HCT116 (cell line): ENCODE measurements around the gene GPX5.

Experiments used
- ATF3 ChIP-seq: IDR thresholded peaks from 2 replicates; pipeline ENCODE4 v1.6.1; 2012
- CTCF ChIP-seq, 3 experiments: fragments of 200-600 bp in 1 of 3; sonication (generic) in 1 of 3; IDR thresholded peaks in 2 of 3; conservative IDR thresholded peaks in 1 of 3; 2 replicates each; pipeline ENCODE4 v1.5.1; 2012 to 2017; ENCODE audit warnings: low read depth in 2 of 3, low read length in 2 of 3, antibody characterized with exemption in 1 of 3, borderline replicate concordance in 1 of 3, control low read depth in 1 of 3, mild to moderate bottlenecking in 1 of 3, mixed read lengths in 1 of 3, mixed run types in 1 of 3, moderate library complexity in 1 of 3; ENCODE audit not compliant: insufficient read depth in 1 of 3
- REST ChIP-seq: IDR thresholded peaks from 2 replicates; pipeline ENCODE4 v1.6.1; 2012; ENCODE audit warnings: low read depth

GRCh38 chr6:28566527-28567252 lies 41.0 kb downstream of the GPX5 start:
- TF ChIP-seq REST, result no peak
- no peak for TF ChIP-seq ATF3
- TF ChIP-seq CTCF (IDR thresholded peaks at IDR 0.05 in 2 of 3, conservative IDR thresholded peaks at IDR 0.05 in 1 of 3; ENCODE audit: borderline replicate concordance in 1 of 3, insufficient read depth in 1 of 3, low read depth in 2 of 3, low read length in 2 of 3), result no peak
